SK-N-SH treated with all-trans-retinoic acid at 6 μM for 48 hours (cell line): Measurements from ENCODE around the gene MYDGF.

Source experiments
- ARNTL ChIP-seq: fragments of 450-650 bp; formaldehyde crosslinking; IDR thresholded peaks from 2 replicates; pipeline ENCODE4 v1.5.0; 2020; ENCODE audit warnings: low read depth, mild to moderate bottlenecking, moderate library complexity, borderline replicate concordance
- CREB5 ChIP-seq: fragments of 250-450 bp; sonication (Bioruptor Pico); IDR thresholded peaks from 2 replicates; pipeline ENCODE4 v1.5.1; 2020; ENCODE audit warnings: low read depth, mild to moderate bottlenecking, moderate library complexity
- CSRNP3 ChIP-seq: fragments of 250-450 bp; sonication (Bioruptor Pico); IDR thresholded peaks from 2 replicates; pipeline ENCODE4 v1.5.1; 2021; ENCODE audit warnings: mild to moderate bottlenecking, moderate library complexity
- ESRRG ChIP-seq: fragments of 250-450 bp; sonication (Bioruptor Pico); IDR thresholded peaks from 2 replicates; pipeline ENCODE4 v1.6.1; 2021; ENCODE audit warnings: mild to moderate bottlenecking
- PATZ1 ChIP-seq: fragments of 250-450 bp; sonication (Bioruptor Pico); IDR thresholded peaks from 2 replicates; pipeline ENCODE4 v1.8.0; 2020; ENCODE audit warnings: mild to moderate bottlenecking, moderate library complexity, borderline replicate concordance
- POU6F1 ChIP-seq: fragments of 250-450 bp; sonication (Bioruptor Pico); IDR thresholded peaks from 2 replicates; pipeline ENCODE4 v1.8.0; 2021; ENCODE audit warnings: low read depth, mild to moderate bottlenecking, moderate library complexity, borderline replicate concordance
- TCF4 ChIP-seq: fragments of 250-450 bp; sonication (Bioruptor Pico); IDR thresholded peaks from 2 replicates; pipeline ENCODE4 v1.8.0; 2021; ENCODE audit warnings: mild to moderate bottlenecking, moderate library complexity, borderline replicate concordance
- TOX ChIP-seq: fragments of 250-450 bp; sonication (Bioruptor Pico); IDR thresholded peaks from 2 replicates; pipeline ENCODE4 v1.8.0; 2021; ENCODE audit warnings: mild to moderate bottlenecking, moderate library complexity, borderline replicate concordance
- TSHZ2 ChIP-seq: fragments of 250-450 bp; sonication (Bioruptor Pico); IDR thresholded peaks from 2 replicates; pipeline ENCODE4 v1.5.0; 2020; ENCODE audit warnings: mild to moderate bottlenecking, moderate library complexity
- ZFP30 ChIP-seq: fragments of 450-650 bp; formaldehyde crosslinking; IDR thresholded peaks from 2 replicates; pipeline ENCODE4 v1.5.0; 2022; ENCODE audit warnings: mild to moderate bottlenecking, moderate library complexity
- ZNF70 ChIP-seq: fragments of 450-650 bp; formaldehyde crosslinking; IDR thresholded peaks from 2 replicates; pipeline ENCODE4 v1.5.0; 2020; ENCODE audit warnings: mild to moderate bottlenecking, moderate library complexity
- ZNF8 ChIP-seq: fragments of 450-650 bp; formaldehyde crosslinking; IDR thresholded peaks from 2 replicates; pipeline ENCODE4 v1.5.0; 2020; ENCODE audit warnings: mild to moderate bottlenecking, moderate library complexity

GRCh38 chr19:4684312-4685095, 14.4 kb upstream of the MYDGF start:
- TF ChIP-seq ZFP30 (CRISPR knock-in tag) (no peak), TOX (no peak), ESRRG (CRISPR knock-in tag) (no peak), PATZ1 (CRISPR knock-in tag) (no peak), TSHZ2 (no peak), POU6F1 (no peak), CSRNP3 (CRISPR knock-in tag) (no peak), TCF4 (CRISPR knock-in tag) (no peak), CREB5 (no peak), ZNF70 (CRISPR knock-in tag) (no peak), ARNTL (CRISPR knock-in tag) (no peak), ZNF8 (CRISPR knock-in tag) (no peak)
